Muscle layer of duodenum (tissue), 2 donors: ENCODE data around the gene DGKD.

ENCODE experiments used
- H3K27ac ChIP-seq: one replicate; pipeline ENCODE4 v1.7.0; 2013; ENCODE audit warnings: mild to moderate bottlenecking, low read length
- H3K27me3 ChIP-seq: one replicate; pipeline ENCODE4 v1.7.0; 2013; ENCODE audit warnings: low read depth, mild to moderate bottlenecking, control low read depth, low read length
- H3K36me3 ChIP-seq, 2 donors: one replicate each; pipeline ENCODE4 v1.7.0; 2013; ENCODE audit warnings: low read length in 2 of 2, control low read depth in 1 of 2, mild to moderate bottlenecking in 1 of 2; ENCODE audit not compliant: insufficient read depth in 2 of 2, control insufficient read depth in 1 of 2
- H3K4me1 ChIP-seq, 2 donors: one replicate each; pipeline ENCODE4 v1.7.0; 2013; ENCODE audit warnings: low read length in 2 of 2, mild to moderate bottlenecking in 2 of 2, control low read depth in 1 of 2, moderate library complexity in 1 of 2; ENCODE audit not compliant: insufficient read depth in 2 of 2, control insufficient read depth in 1 of 2
- H3K4me3 ChIP-seq, 2 donors: one replicate each; pipeline ENCODE4 v1.7.0; 2013; ENCODE audit warnings: low read length in 2 of 2, low read depth in 1 of 2, mild to moderate bottlenecking in 1 of 2
- H3K9me3 ChIP-seq, 2 donors: one replicate each; pipeline ENCODE4 v1.7.0; 2013; ENCODE audit warnings: low read length in 2 of 2, control low read depth in 1 of 2, mild to moderate bottlenecking in 1 of 2; ENCODE audit not compliant: control insufficient read depth in 1 of 2
- donor health status: healthy.

Gene DGKD

GRCh38 chr2:233354971-233355574 lies 779 bp downstream of the DGKD start:
- no peaks in the 10 kb centered on the region for H3K27me3 ChIP-seq
- H3K4me1 ChIP-seq, result peaks cover 5 to 36% of the 10 kb centered on the region in 2 donors
- H3K9me3 ChIP-seq, result no peaks in the 10 kb centered on the region
- no peaks in the 10 kb centered on the region for H3K36me3 ChIP-seq
- H3K27ac ChIP-seq, result no peak overlapping the region
- peak overlapping the region; percentile 85 to 86 for H3K4me3 ChIP-seq

GRCh38 chr2:233355916-233356315 lies 1.6 kb downstream of the DGKD start:
- Histone ChIP-seq H3K9me3 (no peaks in the 10 kb centered on the region), H3K4me3 (peak overlapping the region; percentile 85 to 86), H3K4me1 (peaks cover 5 to 32% of the 10 kb centered on the region in 2 donors), H3K36me3 (no peaks in the 10 kb centered on the region), H3K27me3 (no peaks in the 10 kb centered on the region), H3K27ac (no peak overlapping the region)

DNA sequence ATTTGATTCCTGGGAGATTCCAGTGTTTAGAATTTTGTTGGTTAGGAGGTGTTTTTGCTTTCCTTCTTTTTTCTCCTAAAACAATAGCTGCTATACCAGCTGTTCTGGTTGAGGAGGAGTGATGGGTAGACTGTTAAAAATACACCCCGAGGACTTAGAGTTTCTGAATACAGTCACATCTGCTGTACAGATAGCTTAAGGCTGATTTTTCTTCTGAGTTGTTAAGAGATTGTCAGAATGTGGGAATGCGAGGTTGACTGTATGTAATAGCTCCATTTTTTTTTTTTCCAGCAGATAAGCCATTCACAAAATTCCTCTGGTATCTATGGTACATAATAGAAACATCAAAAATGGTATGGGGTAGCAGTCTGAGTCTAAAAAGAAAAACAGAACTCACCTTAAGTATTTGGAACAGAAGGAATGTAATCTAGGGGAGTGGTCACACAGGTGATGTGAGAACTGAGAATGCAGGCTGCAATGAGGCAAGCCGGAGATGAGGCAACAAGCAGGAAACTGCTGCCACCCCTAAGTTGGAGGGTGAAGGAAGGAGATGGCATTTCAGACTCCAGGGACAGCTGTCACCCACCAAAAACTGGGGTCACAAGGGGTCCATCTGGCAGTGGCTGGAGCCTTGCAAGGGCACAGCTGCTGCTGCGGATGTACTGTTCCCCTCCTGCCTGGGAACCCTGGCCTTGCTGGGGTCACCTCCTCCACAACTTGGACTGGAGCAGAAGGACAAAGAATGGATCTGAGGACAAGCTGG lies 2.4 kb downstream of the DGKD start:
- Histone ChIP-seq H3K27ac (no peak overlapping the region), H3K4me3 (peak overlapping the region; percentile 8 to 86), H3K4me1 (peaks cover 5 to 32% of the 10 kb centered on the region in 2 donors)

GRCh38 chr2:233358335-233358734 lies 4.0 kb downstream of the DGKD start:
- Histone ChIP-seq H3K4me3 (no peak overlapping the region), H3K27ac (no peak overlapping the region), H3K4me1 (peaks cover 4 to 32% of the 10 kb centered on the region in 2 donors)

More for the DNA sequence above, 2.4 kb downstream of the DGKD start:
- Histone ChIP-seq H3K27me3 (no peaks in the 10 kb centered on the region), H3K9me3 (no peaks in the 10 kb centered on the region), H3K36me3 (no peaks in the 10 kb centered on the region)

DNA sequence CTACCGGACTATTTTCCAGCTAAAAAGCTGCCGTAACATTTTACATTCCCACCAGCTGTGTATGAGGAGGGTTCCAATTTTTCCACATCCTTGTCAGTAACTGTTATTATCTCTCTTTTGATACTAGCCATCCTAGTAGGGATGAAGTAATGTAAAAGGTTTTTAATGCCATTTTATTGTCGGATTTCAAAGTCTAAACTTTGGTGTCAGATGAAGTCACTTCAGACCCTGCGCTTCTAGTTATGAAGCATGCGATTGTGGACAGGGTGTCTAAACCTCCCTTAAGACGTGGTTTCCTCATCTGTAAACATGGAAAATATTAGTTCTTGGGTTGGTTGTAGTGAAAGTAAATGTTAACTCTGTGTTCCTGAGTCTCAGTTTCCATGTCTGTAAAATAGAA lies 4.7 kb downstream of the DGKD start:
- Histone ChIP-seq H3K27ac (no peak overlapping the region), H3K4me3 (no peak overlapping the region)

More at GRCh38 chr2:233358335-233358734, 4.0 kb downstream of the DGKD start:
- Histone ChIP-seq H3K9me3 (no peaks in the 10 kb centered on the region), H3K27me3 (no peaks in the 10 kb centered on the region), H3K36me3 (no peaks in the 10 kb centered on the region)

DNA sequence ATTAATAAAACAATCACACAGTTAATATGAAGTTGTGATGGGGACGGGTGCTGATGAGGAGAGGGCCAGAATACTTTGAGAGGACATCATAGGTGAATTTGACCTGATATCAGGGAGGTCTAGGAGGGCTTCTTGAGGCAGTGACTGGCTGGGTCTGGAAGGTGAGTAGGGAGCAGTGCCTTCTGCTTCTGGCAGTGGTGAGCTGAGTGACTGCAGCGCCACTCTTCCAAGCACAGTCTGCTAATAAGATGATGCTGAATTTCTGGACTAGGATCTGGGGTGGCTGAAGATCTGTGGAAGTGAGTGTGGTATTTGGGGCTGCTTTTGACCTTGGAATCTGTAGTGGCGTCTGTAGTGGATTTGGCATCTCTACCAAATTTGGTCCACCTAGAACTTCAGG lies 5.5 kb downstream of the DGKD start:
- peaks cover 0 to 32% of the 10 kb centered on the region in 2 donors for H3K4me1 ChIP-seq
- no peaks in the 10 kb centered on the region for H3K27me3 ChIP-seq
- H3K36me3 ChIP-seq, result no peaks in the 10 kb centered on the region
- H3K9me3 ChIP-seq, result no peaks in the 10 kb centered on the region
- H3K27ac ChIP-seq, result no peak overlapping the region
- H3K4me3 ChIP-seq, result no peak overlapping the region

More for the DNA sequence above, 4.7 kb downstream of the DGKD start:
- no peaks in the 10 kb centered on the region for H3K27me3 ChIP-seq
- no peaks in the 10 kb centered on the region for H3K36me3 ChIP-seq
- no peaks in the 10 kb centered on the region for H3K9me3 ChIP-seq
- peaks cover 0 to 32% of the 10 kb centered on the region in 2 donors for H3K4me1 ChIP-seq

DNA sequence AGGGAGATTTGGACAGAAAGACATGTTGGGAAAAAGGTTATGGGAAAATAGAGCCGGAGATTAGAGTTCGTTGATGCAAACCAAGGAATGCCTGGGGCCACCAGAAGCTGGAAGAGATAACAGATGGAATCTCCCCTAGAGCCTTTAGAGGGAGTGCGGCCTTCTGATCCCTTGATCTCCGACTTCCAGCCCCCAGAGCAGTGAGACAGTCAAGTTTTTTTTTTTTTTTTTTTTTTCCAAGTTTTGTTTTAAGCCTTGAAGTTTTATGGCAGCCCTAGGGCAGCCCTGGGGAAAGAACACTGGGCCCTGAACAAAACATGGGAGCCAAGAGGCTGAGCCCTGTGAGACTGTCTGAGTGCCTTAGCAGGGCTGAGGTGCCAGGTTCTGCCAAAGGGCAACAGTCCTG lies 6.5 kb downstream of the DGKD start:
- H3K4me3 ChIP-seq, result no peak overlapping the region

GRCh38 chr2:233361297-233361696 lies 7.0 kb downstream of the DGKD start:
- Histone ChIP-seq H3K27ac (peak overlapping the region; percentile 36), H3K27me3 (no peaks in the 10 kb centered on the region), H3K4me3 (no peak overlapping the region), H3K9me3 (no peaks in the 10 kb centered on the region), H3K36me3 (no peaks in the 10 kb centered on the region), H3K4me1 (peaks cover 0 to 22% of the 10 kb centered on the region in 2 donors)

More for the DNA sequence above, 6.5 kb downstream of the DGKD start:
- no peak overlapping the region for H3K27ac ChIP-seq
- no peaks in the 10 kb centered on the region for H3K36me3 ChIP-seq
- H3K9me3 ChIP-seq, result no peaks in the 10 kb centered on the region
- no peaks in the 10 kb centered on the region for H3K27me3 ChIP-seq
- H3K4me1 ChIP-seq, result peaks cover 0 to 27% of the 10 kb centered on the region in 2 donors

DNA sequence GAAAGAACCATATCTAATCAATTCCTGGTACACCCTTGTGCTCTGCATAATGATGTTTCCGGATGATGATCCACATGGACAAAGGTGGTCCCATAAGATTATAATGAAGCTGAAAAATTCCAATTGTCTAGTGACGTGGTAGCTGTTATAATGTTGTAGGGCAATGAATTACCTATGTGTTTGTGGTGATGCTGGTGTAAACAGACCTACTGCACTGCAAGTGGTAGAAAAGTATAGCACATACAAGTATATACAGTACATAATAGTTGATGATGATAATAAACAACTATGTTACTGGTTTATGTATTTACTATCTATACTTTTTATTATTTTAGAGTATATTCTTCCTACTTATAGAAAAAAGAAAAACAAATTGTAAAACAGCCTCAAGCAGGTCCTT lies 8.4 kb downstream of the DGKD start:
- H3K9me3 ChIP-seq, result no peaks in the 10 kb centered on the region
- no peak overlapping the region for H3K27ac ChIP-seq
- H3K27me3 ChIP-seq, result no peaks in the 10 kb centered on the region
- H3K4me3 ChIP-seq, result no peak overlapping the region
- H3K36me3 ChIP-seq, result no peaks in the 10 kb centered on the region
- H3K4me1 ChIP-seq, result peaks cover 0 to 12% of the 10 kb centered on the region in 2 donors

- no peaks in the 10 kb centered on the region for H3K36me3 ChIP-seq
- H3K9me3 ChIP-seq, result no peaks in the 10 kb centered on the region
- H3K27ac ChIP-seq, result no peak overlapping the region
- H3K4me1 ChIP-seq, result peaks cover 0 to 4% of the 10 kb centered on the region in 2 donors
- H3K4me3 ChIP-seq, result no peak overlapping the region
- H3K27me3 ChIP-seq, result no peaks in the 10 kb centered on the region
These were observed 9.5 kb downstream of the DGKD start for GRCh38 chr2:233363744-233364235.

GRCh38 chr2:233365861-233366520 lies 11.7 kb downstream of the DGKD start:
- Histone ChIP-seq H3K4me3 (no peak overlapping the region), H3K4me1 (peaks cover 0 to 9% of the 10 kb centered on the region in 2 donors), H3K9me3 (no peaks in the 10 kb centered on the region), H3K27me3 (no peaks in the 10 kb centered on the region), H3K36me3 (no peaks in the 10 kb centered on the region), H3K27ac (no peak overlapping the region)
